HL-60 (cell line): ENCODE measurements around the gene PTPRM.

Experiments used
- DNase-seq, 2 experiments: peaks; one replicate each; pipeline ENCODE4 v3.0.0-alpha.2; 2010 to 2020; ENCODE audit warnings: low read depth in 1 of 2, low spot score in 1 of 2
- H3K27ac ChIP-seq: fragments of 250-450 bp; sonication (Bioruptor Pico); replicated peaks from 2 replicates; pipeline ENCODE4 v1.5.1; 2020; ENCODE audit warnings: mild to moderate bottlenecking, moderate library complexity
- H3K27me3 ChIP-seq: fragments of 250-450 bp; sonication (Bioruptor Pico); 2 replicates; pipeline ENCODE4 v1.5.1; 2021; ENCODE audit warnings: mild to moderate bottlenecking, moderate library complexity; ENCODE audit not compliant: insufficient read depth, poor library complexity, severe bottlenecking
- H3K4me3 ChIP-seq: replicated peaks from 2 replicates; pipeline ENCODE4 v1.5.1; 2011; ENCODE audit warnings: mild to moderate bottlenecking, control low read depth, low read length; ENCODE audit not compliant: insufficient read depth
- CTCF ChIP-seq: IDR thresholded peaks from one replicate; pipeline ENCODE4 v1.5.1; 2011; ENCODE audit warnings: low read length, control low read depth, inconsistent platforms; ENCODE audit not compliant: insufficient read depth
- GABPA ChIP-seq: IDR thresholded peaks from 2 replicates; pipeline ENCODE4 v1.6.1; 2012; ENCODE audit warnings: low read depth
- POLR2AphosphoS5 ChIP-seq: IDR thresholded peaks from 2 replicates; pipeline ENCODE4 v1.6.1; 2012; ENCODE audit warnings: low read depth
- SPI1 ChIP-seq: IDR thresholded peaks from 2 replicates; pipeline ENCODE4 v1.6.1; 2012; ENCODE audit warnings: low read depth, mild to moderate bottlenecking, borderline replicate concordance
- TF ChIP-seq, protein P1 (sequence below): IDR thresholded peaks from 2 replicates; pipeline ENCODE4 v1.6.1; 2012; ENCODE audit warnings: low read depth; ENCODE audit not compliant: insufficient replicate concordance

The PTPRM gene

GRCh38 chr18:7974200-7974874 lies 407.2 kb downstream of the PTPRM start:
- no peak for TF ChIP-seq CTCF
- Histone ChIP-seq H3K4me3 (no peak overlapping the region), H3K27ac (no peak overlapping the region), H3K27me3 (no peaks in the 10 kb centered on the region)
- DNase-seq = no peak

DNA sequence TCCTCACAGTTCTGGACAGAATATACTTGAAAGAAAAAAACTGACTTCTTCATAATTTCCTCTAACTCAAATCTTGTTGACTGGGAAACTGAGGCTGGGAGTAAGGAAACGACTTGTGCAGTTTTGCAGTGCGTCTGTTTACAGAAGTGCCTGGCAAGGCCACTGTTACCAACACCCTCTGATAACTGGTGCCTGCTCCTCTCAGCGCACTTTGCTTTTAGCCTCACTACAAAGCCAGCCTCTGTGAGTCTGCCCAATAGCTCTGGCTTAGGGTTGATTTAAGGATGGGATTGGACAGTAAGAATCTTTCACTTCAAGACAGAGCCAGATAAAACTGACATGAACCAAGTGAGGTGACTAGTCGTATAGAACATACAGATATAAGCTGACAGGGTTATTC lies 410.8 kb downstream of the PTPRM start:
- no peak overlapping the region for H3K27ac ChIP-seq
- no peaks in the 10 kb centered on the region for H3K27me3 ChIP-seq
- no peak for DNase-seq
- TF ChIP-seq GABPA = no peak
- no peak for TF ChIP-seq POLR2AphosphoS5
- no peak for TF ChIP-seq CTCF
- TF ChIP-seq, protein P1, sequence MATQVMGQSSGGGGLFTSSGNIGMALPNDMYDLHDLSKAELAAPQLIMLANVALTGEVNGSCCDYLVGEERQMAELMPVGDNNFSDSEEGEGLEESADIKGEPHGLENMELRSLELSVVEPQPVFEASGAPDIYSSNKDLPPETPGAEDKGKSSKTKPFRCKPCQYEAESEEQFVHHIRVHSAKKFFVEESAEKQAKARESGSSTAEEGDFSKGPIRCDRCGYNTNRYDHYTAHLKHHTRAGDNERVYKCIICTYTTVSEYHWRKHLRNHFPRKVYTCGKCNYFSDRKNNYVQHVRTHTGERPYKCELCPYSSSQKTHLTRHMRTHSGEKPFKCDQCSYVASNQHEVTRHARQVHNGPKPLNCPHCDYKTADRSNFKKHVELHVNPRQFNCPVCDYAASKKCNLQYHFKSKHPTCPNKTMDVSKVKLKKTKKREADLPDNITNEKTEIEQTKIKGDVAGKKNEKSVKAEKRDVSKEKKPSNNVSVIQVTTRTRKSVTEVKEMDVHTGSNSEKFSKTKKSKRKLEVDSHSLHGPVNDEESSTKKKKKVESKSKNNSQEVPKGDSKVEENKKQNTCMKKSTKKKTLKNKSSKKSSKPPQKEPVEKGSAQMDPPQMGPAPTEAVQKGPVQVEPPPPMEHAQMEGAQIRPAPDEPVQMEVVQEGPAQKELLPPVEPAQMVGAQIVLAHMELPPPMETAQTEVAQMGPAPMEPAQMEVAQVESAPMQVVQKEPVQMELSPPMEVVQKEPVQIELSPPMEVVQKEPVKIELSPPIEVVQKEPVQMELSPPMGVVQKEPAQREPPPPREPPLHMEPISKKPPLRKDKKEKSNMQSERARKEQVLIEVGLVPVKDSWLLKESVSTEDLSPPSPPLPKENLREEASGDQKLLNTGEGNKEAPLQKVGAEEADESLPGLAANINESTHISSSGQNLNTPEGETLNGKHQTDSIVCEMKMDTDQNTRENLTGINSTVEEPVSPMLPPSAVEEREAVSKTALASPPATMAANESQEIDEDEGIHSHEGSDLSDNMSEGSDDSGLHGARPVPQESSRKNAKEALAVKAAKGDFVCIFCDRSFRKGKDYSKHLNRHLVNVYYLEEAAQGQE = no peak
- no peak for TF ChIP-seq SPI1
- H3K4me3 ChIP-seq = no peak overlapping the region

DNA sequence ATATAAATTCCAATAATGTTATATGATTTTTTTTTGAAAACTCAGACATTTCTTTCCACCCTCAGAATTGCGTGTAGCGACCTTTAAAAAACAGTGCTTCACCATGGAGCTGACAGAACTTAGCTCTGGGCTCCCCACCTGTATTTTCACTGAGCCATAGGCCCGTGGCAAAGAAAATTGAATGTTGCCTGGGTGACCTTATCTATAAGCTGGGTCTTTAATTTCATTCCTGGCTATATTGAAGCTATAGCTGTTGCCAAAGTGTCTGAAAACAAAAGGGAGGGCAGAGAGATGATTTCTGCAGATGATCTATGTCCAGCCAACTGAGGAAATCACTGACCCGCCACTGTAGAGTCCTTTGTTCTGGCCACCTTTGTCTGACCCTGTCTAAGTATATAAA lies 411.7 kb downstream of the PTPRM start:
- Histone ChIP-seq H3K27ac (no peak overlapping the region), H3K4me3 (no peak overlapping the region), H3K27me3 (no peaks in the 10 kb centered on the region)
- DNase-seq = no peak
- TF ChIP-seq GABPA = no peak
- no peak for TF ChIP-seq CTCF
- no peak for TF ChIP-seq POLR2AphosphoS5
- TF ChIP-seq, protein P1 = no peak
- no peak for TF ChIP-seq SPI1

DNA sequence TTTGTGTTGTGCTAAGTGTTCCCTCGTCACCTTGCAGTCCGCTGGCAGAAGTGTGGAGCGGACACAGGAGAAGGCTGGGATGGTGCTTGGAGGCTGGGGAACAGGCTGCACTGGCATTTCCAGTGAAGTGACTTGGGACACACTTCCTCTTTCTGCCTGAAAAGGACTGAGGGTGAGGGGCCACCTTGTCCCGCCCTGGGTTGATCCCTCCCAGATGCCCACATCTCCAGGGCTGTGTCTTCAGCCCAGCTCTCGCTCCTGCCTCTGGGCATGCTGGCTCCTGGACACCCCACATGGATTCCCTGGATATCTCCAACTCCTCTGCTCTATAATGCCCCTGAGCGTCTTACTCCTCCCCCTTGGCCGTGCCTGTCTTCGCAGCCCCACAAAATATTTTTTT lies 412.6 kb downstream of the PTPRM start:
- no peaks in the 10 kb centered on the region for H3K27me3 ChIP-seq
- TF ChIP-seq POLR2AphosphoS5 (no peak), SPI1 (peak; percentile 59), GABPA (no peak)
- TF ChIP-seq, protein P1 = no peak
- no peak for DNase-seq
- no peak overlapping the region for H3K27ac ChIP-seq
- no peak overlapping the region for H3K4me3 ChIP-seq
